Measurements from ENCODE around the gene EFCAB6.

EFCAB6 gene

GRCh38 chr22:43777286-43777685 is 34.8 kb downstream of the EFCAB6 start:
- DNase-seq (ENCODE audit: low spot score) = no peak
- TF ChIP-seq CTCF (IDR thresholded peaks at IDR 0.05; ENCODE audit: borderline replicate concordance, control extremely low read depth, extremely low read depth, insufficient read depth, missing control alignments) = no peak
- in situ Hi-C loops (cut with MboI; ENCODE audit: low sequenced_read_pairs, unreplicated experiment) = no loop called here

DNA sequence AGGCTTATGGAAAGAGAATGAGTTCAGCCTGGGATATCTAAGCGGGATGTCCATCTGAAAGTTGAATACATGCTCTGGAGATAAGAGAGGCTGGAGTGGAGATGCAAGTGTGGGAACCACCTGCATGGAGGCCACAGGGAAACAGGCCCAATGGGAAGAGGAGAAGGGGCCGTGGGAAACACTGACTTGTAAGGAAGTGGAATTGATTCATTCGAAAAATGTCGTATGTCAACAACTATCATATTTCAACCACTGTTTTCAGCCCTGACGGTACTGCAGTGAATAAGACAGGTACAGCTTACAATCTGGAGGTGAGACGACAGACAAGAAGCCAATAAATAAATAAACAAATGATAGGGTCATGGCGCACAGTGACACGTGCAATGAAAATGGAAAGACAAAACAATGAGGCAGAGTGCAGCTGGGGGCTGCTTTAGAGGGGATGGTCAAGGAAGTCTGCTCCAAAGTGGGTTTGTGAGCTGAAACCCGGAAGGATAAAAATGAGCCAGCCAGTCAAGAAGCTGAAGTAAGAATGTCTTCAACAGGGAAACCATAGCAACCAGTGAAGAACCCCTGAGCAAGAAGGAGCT is 35.9 kb downstream of the EFCAB6 start:
- in situ Hi-C loops (cut with MboI; ENCODE audit: low sequenced_read_pairs, unreplicated experiment) = no loop called here
- no peak for TF ChIP-seq CTCF (IDR thresholded peaks at IDR 0.05; ENCODE audit: borderline replicate concordance, control extremely low read depth, extremely low read depth, insufficient read depth, missing control alignments)
- DNase-seq (ENCODE audit: low spot score) = no peak

DNA sequence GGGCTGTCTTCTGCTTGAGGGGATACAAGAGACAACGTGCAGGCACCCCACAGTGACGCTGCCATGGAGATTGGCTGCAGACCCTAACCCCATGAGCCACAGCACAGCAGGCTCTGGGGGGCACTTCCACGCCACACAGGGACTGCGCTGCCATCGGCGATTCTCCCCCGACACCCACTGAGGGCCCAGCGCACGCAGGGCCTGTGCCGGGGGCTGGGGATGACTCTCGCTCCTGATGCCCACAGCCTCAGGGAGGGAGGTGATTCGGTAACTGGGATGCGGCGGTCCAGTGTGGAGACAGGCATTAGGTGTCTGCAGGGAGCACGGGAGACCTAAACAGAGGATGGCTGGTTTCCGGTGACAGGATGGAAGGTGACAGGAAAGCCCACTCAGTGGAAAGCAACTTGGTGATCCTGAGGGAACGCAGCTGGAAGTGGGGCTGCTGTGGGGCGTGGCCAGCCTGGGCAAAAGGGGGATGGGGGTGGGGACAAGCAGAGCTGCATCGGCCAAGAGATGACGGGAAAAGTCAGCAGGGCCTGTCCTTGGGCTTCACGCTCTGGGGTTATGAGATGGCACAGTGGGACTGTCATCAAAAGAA is 37.7 kb downstream of the EFCAB6 start:
- in situ Hi-C loops (cut with MboI; ENCODE audit: low sequenced_read_pairs, unreplicated experiment) = no loop called here
- TF ChIP-seq CTCF (IDR thresholded peaks at IDR 0.05; ENCODE audit: borderline replicate concordance, control extremely low read depth, extremely low read depth, insufficient read depth, missing control alignments) = no peak
- DNase-seq (ENCODE audit: low spot score) = no peak

- TF ChIP-seq CTCF (IDR thresholded peaks at IDR 0.05; ENCODE audit: borderline replicate concordance, control extremely low read depth, extremely low read depth, insufficient read depth, missing control alignments) = no peak
- DNase-seq (ENCODE audit: low spot score) = no peak
- in situ Hi-C loops (cut with MboI; ENCODE audit: low sequenced_read_pairs, unreplicated experiment) = no loop called here
These were observed 39.3 kb downstream of the EFCAB6 start for GRCh38 chr22:43772831-43773230.

GRCh38 chr22:43755452-43755851 is 56.7 kb downstream of the EFCAB6 start:
- in situ Hi-C loops (cut with MboI; ENCODE audit: low sequenced_read_pairs, unreplicated experiment) = no loop called here
- DNase-seq (ENCODE audit: low spot score) = no peak
- no peak for TF ChIP-seq CTCF (IDR thresholded peaks at IDR 0.05; ENCODE audit: borderline replicate concordance, control extremely low read depth, extremely low read depth, insufficient read depth, missing control alignments)

GRCh38 chr22:43755011-43755410 is 57.1 kb downstream of the EFCAB6 start:
- TF ChIP-seq CTCF (IDR thresholded peaks at IDR 0.05; ENCODE audit: borderline replicate concordance, control extremely low read depth, extremely low read depth, insufficient read depth, missing control alignments) = no peak
- in situ Hi-C loops (cut with MboI; ENCODE audit: low sequenced_read_pairs, unreplicated experiment) = no loop called here
- no peak for DNase-seq (ENCODE audit: low spot score)
